Measurements from ENCODE around the gene DNAJC2.
A peak's percentile ranks its signal among the peaks of the same experiment; 100 is the strongest.

Gene DNAJC2, protein sequence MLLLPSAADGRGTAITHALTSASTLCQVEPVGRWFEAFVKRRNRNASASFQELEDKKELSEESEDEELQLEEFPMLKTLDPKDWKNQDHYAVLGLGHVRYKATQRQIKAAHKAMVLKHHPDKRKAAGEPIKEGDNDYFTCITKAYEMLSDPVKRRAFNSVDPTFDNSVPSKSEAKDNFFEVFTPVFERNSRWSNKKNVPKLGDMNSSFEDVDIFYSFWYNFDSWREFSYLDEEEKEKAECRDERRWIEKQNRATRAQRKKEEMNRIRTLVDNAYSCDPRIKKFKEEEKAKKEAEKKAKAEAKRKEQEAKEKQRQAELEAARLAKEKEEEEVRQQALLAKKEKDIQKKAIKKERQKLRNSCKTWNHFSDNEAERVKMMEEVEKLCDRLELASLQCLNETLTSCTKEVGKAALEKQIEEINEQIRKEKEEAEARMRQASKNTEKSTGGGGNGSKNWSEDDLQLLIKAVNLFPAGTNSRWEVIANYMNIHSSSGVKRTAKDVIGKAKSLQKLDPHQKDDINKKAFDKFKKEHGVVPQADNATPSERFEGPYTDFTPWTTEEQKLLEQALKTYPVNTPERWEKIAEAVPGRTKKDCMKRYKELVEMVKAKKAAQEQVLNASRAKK

DNA sequence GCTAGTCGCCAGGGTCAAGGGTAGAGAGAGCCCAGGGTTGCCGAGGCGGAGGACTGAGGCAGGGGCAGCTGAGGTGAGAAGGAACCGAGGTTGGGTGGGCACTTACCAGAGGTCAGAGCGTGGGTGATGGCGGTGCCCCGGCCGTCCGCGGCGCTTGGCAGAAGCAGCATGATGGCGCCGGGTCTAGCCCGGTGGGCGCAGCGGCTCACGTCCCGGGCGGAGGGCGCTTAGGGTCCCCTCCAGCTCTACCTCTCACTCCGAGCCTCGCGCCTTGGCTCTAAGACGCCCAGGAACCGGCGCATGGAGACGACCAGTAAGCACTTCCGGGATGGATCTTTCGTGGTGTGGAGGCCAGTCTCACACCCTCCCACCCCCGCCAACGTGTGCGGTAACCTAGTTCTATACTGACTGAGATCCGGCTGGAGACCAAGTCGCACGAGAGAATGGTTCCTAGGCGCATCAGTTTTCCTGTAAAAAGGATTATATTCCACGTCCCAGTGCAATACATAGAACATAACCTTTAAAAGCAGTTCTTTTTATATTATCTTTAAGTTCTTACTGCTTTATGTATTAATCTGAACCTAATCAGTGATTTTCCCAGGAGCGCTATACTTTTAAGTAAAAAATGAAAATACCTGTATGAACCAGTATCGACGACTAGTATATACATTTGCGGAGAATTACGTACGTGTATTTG lies at the start of gene DNAJC2:
Gene DNAJC2, minus strand, starts transcription at position 315 of the 697 bp plus-strand sequence. Its CDS starts 145 bp downstream, at position 170.
- Histone ChIP-seq H3K27ac (ENCODE audit: low read length) (peak within 1 kb of the TSS; percentile 74), H3K9me3 (ENCODE audit: control insufficient read depth in 2 of 2, low read length in 2 of 2) (no peaks in the 10 kb centered on the region), H3K4me1 (ENCODE audit: control insufficient read depth, insufficient read depth, low read length) (peaks cover 9% of the 10 kb centered on the region)

DNA sequence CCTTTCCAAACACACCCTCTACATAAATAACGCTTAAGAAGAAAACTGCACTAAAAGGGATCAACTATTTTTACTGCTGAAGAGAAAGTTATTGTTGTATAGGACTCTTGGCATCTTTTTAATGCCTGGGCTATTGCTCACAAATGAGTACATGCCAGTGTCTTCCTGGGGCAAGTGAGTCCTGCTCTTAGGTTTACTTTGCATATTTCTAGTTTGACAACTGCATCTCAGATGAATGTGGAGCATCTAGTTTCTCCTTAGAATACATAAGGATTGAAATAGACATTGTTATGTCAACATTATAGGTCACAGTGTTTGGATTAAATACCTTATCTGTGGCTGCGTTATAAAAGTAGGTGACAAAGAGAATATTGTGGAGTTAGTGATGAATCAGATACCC lies 47.4 kb upstream of the DNAJC2 start:
- Histone ChIP-seq H3K27ac (ENCODE audit: low read length) (no peak overlapping the region), H3K27me3 (ENCODE audit: control insufficient read depth in 1 of 2, insufficient read depth in 2 of 2, low read length in 2 of 2) (no peaks in the 10 kb centered on the region), H3K9ac (ENCODE audit: low read length in 2 of 2) (no peak overlapping the region), H3K36me3 (ENCODE audit: control insufficient read depth in 2 of 2, insufficient read depth in 2 of 2, low read length in 2 of 2) (no peaks in the 10 kb centered on the region), H3K9me3 (ENCODE audit: control insufficient read depth in 2 of 2, low read length in 2 of 2) (no peaks in the 10 kb centered on the region), H3K4me1 (ENCODE audit: control insufficient read depth, insufficient read depth, low read length) (no peaks in the 10 kb centered on the region), H3K4me3 (ENCODE audit: low read length in 2 of 2) (no peak overlapping the region)

More for the DNA sequence above, at the start of gene DNAJC2:
- Histone ChIP-seq H3K36me3 (ENCODE audit: control insufficient read depth in 2 of 2, insufficient read depth in 2 of 2, low read length in 2 of 2) (peaks cover 0 to 16% of the 10 kb centered on the region in 2 donors), H3K4me3 (ENCODE audit: low read length in 2 of 2) (peak within 1 kb of the TSS; percentile 69 to 90), H3K9ac (ENCODE audit: low read length in 2 of 2) (peak within 1 kb of the TSS; percentile 81 to 87), H3K27me3 (ENCODE audit: control insufficient read depth in 1 of 2, insufficient read depth in 2 of 2, low read length in 2 of 2) (no peaks in the 10 kb centered on the region)

DNA sequence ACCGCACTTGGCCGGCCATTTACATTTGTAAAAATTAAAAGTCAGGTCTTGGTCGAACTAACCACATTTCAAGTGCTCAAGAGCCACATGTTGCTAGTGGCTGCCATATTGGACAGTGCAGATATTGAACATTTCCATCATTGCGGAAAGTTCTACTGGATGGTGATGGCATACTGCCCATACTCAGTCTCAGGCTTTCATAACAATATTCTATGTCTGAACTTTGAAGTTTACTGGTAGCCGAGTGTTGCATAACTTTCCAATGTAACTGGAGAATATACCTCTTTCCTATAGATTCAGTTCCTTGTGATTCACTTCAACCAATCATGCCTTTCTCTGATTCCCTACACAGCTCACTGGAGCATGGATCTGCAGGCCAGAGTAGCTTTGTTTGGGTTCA lies 46.6 kb upstream of the DNAJC2 start:
- H3K9ac ChIP-seq (ENCODE audit: low read length in 2 of 2): no peak overlapping the region
- H3K36me3 ChIP-seq (ENCODE audit: control insufficient read depth in 2 of 2, insufficient read depth in 2 of 2, low read length in 2 of 2): no peaks in the 10 kb centered on the region
- H3K4me1 ChIP-seq (ENCODE audit: control insufficient read depth, insufficient read depth, low read length): no peaks in the 10 kb centered on the region
- H3K27me3 ChIP-seq (ENCODE audit: control insufficient read depth in 1 of 2, insufficient read depth in 2 of 2, low read length in 2 of 2): no peaks in the 10 kb centered on the region
- no peaks in the 10 kb centered on the region for H3K9me3 ChIP-seq (ENCODE audit: control insufficient read depth in 2 of 2, low read length in 2 of 2)
- no peak overlapping the region for H3K27ac ChIP-seq (ENCODE audit: low read length)
- H3K4me3 ChIP-seq (ENCODE audit: low read length in 2 of 2): no peak overlapping the region

DNA sequence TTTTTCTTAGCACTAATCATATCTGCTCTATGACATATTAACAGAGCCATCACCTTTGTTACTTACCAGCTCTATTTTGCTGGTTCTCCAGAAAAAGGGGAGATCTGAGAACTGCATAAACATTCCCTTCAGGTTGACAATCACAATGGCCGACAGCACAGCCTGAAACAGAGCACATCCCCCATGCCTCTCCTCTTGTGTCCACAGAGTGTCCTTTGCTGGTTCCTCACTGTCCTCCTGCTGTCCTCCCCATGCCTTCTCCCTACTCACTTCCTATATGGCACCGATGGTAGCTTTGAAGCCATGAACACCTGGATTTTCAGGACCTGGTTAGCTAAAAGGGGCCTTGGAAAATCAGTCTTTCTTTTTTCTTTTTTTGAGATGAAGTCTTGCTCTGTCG lies 44.7 kb upstream of the DNAJC2 start:
- no peaks in the 10 kb centered on the region for H3K27me3 ChIP-seq (ENCODE audit: control insufficient read depth in 1 of 2, insufficient read depth in 2 of 2, low read length in 2 of 2)
- H3K9me3 ChIP-seq (ENCODE audit: control insufficient read depth in 2 of 2, low read length in 2 of 2): no peaks in the 10 kb centered on the region
- no peaks in the 10 kb centered on the region for H3K36me3 ChIP-seq (ENCODE audit: control insufficient read depth in 2 of 2, insufficient read depth in 2 of 2, low read length in 2 of 2)
- H3K27ac ChIP-seq (ENCODE audit: low read length): no peak overlapping the region
- H3K4me3 ChIP-seq (ENCODE audit: low read length in 2 of 2): no peak overlapping the region
- H3K4me1 ChIP-seq (ENCODE audit: control insufficient read depth, insufficient read depth, low read length): no peaks in the 10 kb centered on the region
- no peak overlapping the region for H3K9ac ChIP-seq (ENCODE audit: low read length in 2 of 2)

DNA sequence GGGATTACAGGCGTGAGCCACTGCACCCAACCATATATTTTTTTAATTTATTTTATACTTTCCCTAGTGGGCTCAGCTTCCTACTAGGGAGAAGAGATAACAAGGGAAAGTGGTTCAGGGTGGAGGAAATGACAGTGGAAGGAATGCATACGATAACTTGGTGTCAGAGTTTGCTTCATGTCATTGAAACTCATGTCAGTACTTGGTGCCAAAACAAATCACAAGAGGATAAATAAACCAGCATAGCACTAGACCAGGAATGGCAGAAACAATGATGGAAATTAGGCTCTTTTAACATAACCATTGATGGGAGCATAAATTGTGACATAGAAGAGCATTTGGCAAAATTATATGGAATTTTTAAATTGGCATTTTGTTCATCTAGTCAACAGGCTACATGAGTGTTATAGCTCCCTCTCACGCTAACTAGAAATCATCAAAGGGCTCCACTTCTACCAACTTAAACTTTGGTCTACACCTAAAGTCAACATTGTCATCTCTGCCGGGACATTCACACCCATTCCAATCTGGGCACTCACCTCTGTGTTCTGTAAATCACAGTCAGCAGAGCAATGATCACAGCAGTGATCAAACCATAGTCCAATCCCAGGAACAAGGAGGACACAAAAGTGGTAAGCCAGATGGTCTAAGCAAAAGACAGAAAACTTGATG lies 44.0 kb upstream of the DNAJC2 start:
- Histone ChIP-seq H3K4me3 (ENCODE audit: low read length in 2 of 2) (no peak overlapping the region), H3K36me3 (ENCODE audit: control insufficient read depth in 2 of 2, insufficient read depth in 2 of 2, low read length in 2 of 2) (no peaks in the 10 kb centered on the region), H3K4me1 (ENCODE audit: control insufficient read depth, insufficient read depth, low read length) (no peaks in the 10 kb centered on the region), H3K9ac (ENCODE audit: low read length in 2 of 2) (no peak overlapping the region), H3K27me3 (ENCODE audit: control insufficient read depth in 1 of 2, insufficient read depth in 2 of 2, low read length in 2 of 2) (no peaks in the 10 kb centered on the region), H3K27ac (ENCODE audit: low read length) (no peak overlapping the region), H3K9me3 (ENCODE audit: control insufficient read depth in 2 of 2, low read length in 2 of 2) (no peaks in the 10 kb centered on the region)

DNA sequence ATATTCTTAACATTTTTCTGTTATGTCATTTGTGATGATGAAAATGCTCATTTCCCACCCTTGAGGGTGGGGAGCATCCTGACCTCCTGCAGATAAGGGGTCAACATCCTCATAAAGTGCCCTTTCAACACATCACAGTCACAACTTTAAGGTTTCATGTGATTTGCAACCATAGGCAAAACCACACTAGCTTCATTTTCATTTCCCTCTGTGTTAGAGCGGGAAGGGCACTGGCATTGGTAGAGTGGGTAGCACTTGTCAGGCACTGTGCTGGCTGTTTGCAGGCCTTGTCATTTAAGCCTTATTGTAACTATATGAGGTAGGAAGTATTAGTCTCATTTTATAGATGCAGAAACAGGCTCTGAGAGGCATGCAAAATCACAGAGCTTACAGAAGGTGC lies 42.7 kb upstream of the DNAJC2 start:
- Histone ChIP-seq H3K4me1 (ENCODE audit: control insufficient read depth, insufficient read depth, low read length) (no peaks in the 10 kb centered on the region), H3K27ac (ENCODE audit: low read length) (no peak overlapping the region), H3K27me3 (ENCODE audit: control insufficient read depth in 1 of 2, insufficient read depth in 2 of 2, low read length in 2 of 2) (no peaks in the 10 kb centered on the region), H3K9me3 (ENCODE audit: control insufficient read depth in 2 of 2, low read length in 2 of 2) (no peaks in the 10 kb centered on the region), H3K36me3 (ENCODE audit: control insufficient read depth in 2 of 2, insufficient read depth in 2 of 2, low read length in 2 of 2) (no peaks in the 10 kb centered on the region), H3K4me3 (ENCODE audit: low read length in 2 of 2) (no peak overlapping the region), H3K9ac (ENCODE audit: low read length in 2 of 2) (no peak overlapping the region)

DNA sequence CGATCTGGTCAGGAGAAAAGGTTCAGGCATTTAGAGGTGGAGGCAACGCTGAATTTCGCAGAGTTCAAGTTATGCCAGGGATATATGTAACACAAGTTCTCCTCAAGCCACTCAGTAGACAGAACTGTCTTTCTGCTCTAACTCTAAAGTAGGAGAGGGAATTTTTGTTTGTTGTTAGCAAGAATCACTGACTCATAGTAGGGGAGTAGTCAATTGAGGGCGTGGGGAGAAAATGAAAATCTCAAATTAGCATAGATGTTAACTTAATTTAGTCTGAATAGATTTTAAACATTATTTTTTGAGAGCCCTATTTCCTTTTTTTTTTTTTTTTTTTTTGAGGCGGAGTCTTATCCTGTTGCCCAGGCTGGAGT lies 37.5 kb upstream of the DNAJC2 start:
- no peak overlapping the region for H3K27ac ChIP-seq (ENCODE audit: low read length)
- H3K4me1 ChIP-seq (ENCODE audit: control insufficient read depth, insufficient read depth, low read length): no peaks in the 10 kb centered on the region
- H3K36me3 ChIP-seq (ENCODE audit: control insufficient read depth in 2 of 2, insufficient read depth in 2 of 2, low read length in 2 of 2): no peaks in the 10 kb centered on the region
- H3K9ac ChIP-seq (ENCODE audit: low read length in 2 of 2): no peak overlapping the region
- H3K4me3 ChIP-seq (ENCODE audit: low read length in 2 of 2): no peak overlapping the region
- peaks cover 0 to 2% of the 10 kb centered on the region in 2 donors for H3K27me3 ChIP-seq (ENCODE audit: control insufficient read depth in 1 of 2, insufficient read depth in 2 of 2, low read length in 2 of 2)
- H3K9me3 ChIP-seq (ENCODE audit: control insufficient read depth in 2 of 2, low read length in 2 of 2): no peaks in the 10 kb centered on the region

DNA sequence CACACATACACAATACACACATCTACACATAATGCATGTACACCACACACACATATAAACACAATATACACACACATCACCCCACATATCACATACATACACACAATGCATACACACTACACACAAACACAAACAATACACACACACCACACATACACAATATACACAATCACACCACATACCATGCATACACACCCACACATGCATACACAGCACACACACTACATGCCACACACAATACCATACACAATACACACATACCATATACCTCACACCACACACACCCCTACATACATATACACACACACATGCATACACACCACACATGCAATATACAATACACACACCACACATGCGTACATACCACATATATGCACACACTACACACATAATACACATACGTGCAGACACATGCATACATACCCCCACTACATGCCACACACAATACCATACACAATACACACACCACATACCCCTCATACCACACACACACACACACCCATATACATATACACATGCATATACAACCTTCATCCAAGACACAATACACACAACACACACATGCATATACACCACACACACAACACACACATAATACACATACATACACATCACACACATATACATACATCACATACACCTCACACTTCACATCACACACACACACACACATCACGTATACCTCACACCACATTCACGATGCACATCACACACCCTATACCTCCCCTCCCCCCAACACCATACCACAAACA lies 36.9 kb upstream of the DNAJC2 start:
- Histone ChIP-seq H3K4me1 (ENCODE audit: control insufficient read depth, insufficient read depth, low read length) (no peaks in the 10 kb centered on the region), H3K27ac (ENCODE audit: low read length) (no peak overlapping the region), H3K4me3 (ENCODE audit: low read length in 2 of 2) (no peak overlapping the region), H3K27me3 (ENCODE audit: control insufficient read depth in 1 of 2, insufficient read depth in 2 of 2, low read length in 2 of 2) (peaks cover 0 to 2% of the 10 kb centered on the region in 2 donors), H3K36me3 (ENCODE audit: control insufficient read depth in 2 of 2, insufficient read depth in 2 of 2, low read length in 2 of 2) (no peaks in the 10 kb centered on the region), H3K9ac (ENCODE audit: low read length in 2 of 2) (no peak overlapping the region), H3K9me3 (ENCODE audit: control insufficient read depth in 2 of 2, low read length in 2 of 2) (no peaks in the 10 kb centered on the region)

DNA sequence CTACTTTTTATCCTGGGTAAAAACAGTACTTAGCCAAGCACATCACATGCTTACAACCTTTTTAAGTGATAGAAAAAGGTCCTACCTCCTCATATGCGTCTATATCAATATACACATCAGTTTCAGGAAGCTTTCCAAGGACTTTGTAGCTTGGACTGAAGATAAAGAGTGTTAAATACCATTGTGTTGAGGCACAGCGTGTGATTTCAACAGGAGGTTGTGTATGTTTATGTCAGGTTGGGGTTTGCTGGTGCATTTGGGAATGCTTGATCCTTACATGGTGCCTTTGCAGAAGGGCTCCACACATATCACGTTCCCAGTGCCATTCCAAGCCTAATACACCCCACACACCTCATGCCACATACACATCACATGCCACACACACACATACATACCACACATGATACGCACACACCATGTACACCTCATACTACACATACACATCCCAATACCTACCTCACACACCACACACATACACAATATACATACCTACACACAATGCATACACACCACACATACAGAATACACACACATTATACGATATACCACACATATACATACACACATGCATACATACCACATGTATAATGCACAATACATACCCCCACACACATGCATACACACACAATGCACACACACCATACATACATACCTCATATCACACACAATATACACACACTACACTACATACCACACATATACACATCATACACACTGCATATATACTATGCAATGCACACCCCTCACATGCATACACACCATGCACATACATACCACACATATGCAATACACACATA lies 36.0 kb upstream of the DNAJC2 start:
- no peak overlapping the region for H3K27ac ChIP-seq (ENCODE audit: low read length)
- no peaks in the 10 kb centered on the region for H3K36me3 ChIP-seq (ENCODE audit: control insufficient read depth in 2 of 2, insufficient read depth in 2 of 2, low read length in 2 of 2)
- peaks cover 0 to 2% of the 10 kb centered on the region in 2 donors for H3K27me3 ChIP-seq (ENCODE audit: control insufficient read depth in 1 of 2, insufficient read depth in 2 of 2, low read length in 2 of 2)
- H3K9me3 ChIP-seq (ENCODE audit: control insufficient read depth in 2 of 2, low read length in 2 of 2): no peaks in the 10 kb centered on the region
- H3K4me1 ChIP-seq (ENCODE audit: control insufficient read depth, insufficient read depth, low read length): no peaks in the 10 kb centered on the region
- no peak overlapping the region for H3K4me3 ChIP-seq (ENCODE audit: low read length in 2 of 2)
- no peak overlapping the region for H3K9ac ChIP-seq (ENCODE audit: low read length in 2 of 2)
